Adrenal gland (tissue), 12 donors: ENCODE data around the gene C10orf90. TPM values are rescaled to one million over a fixed set of nuclear protein-coding genes. Genes with fewer than 3 reads are reported as not detected.

ENCODE experiments used
- DNase-seq, 7 donors: peaks; one replicate each; pipeline ENCODE4 v3.0.0-alpha.2; 2019 to 2020
- H3K27ac ChIP-seq, 5 donors: fragments of 200-600 bp; sonication (generic) in 4 of 5; 1 replicate in 3 of 5; 2 replicates in 2 of 5; pipeline versions ENCODE4 v1.5.1 to v1.8.0; 2016 to 2020; ENCODE audit warnings: mild to moderate bottlenecking in 1 of 5
- H3K27me3 ChIP-seq: fragments of 200-600 bp; 2 replicates; pipeline ENCODE4 v1.8.0; 2021
- H3K36me3 ChIP-seq, 2 donors: fragments of 200-600 bp; replicated peaks in 1 of 2; 1 replicate in 1 of 2; 2 replicates in 1 of 2; pipeline versions ENCODE4 v1.5.1 to v1.8.0; 2018 to 2022
- H3K4me1 ChIP-seq, 2 donors: fragments of 200-600 bp; replicated peaks in 1 of 2; 1 replicate in 1 of 2; 2 replicates in 1 of 2; pipeline versions ENCODE4 v1.5.1 to v1.8.0; 2018 to 2021
- H3K4me3 ChIP-seq, 4 donors: fragments of 200-600 bp; sonication (generic) in 3 of 4; one replicate each; pipeline ENCODE4 v1.5.1; 2016 to 2018
- H3K9me3 ChIP-seq, 3 donors: fragments of 200-600 bp; sonication (generic) in 1 of 3; replicated peaks in 1 of 3; 1 replicate in 2 of 3; 2 replicates in 1 of 3; pipeline versions ENCODE4 v1.5.1 to v1.8.0; 2016 to 2021
- CTCF ChIP-seq, 6 experiments: fragments of 450-650 bp in 4 of 6; fragments of 200-600 bp in 2 of 6; sonication (generic) in 1 of 6; IDR thresholded peaks; 1 replicate in 5 of 6; 2 replicates in 1 of 6; pipeline versions ENCODE4 v1.5.1 to v1.8.0; 2016 to 2021; ENCODE audit warnings: antibody characterized with exemption in 6 of 6, mild to moderate bottlenecking in 2 of 6, moderate library complexity in 1 of 6
- POLR2A ChIP-seq, 2 donors: fragments of 450-650 bp; IDR thresholded peaks; one replicate each; pipeline ENCODE4 v1.6.1; 2017; ENCODE audit warnings: antibody characterized with exemption in 2 of 2, mild to moderate bottlenecking in 2 of 2, moderate library complexity in 1 of 2
- WGBS, 4 donors: extraction: QIAGEN DNeasy Blood & Tissue Kit in 2 of 4; methylation state at CpG; one replicate each; pipeline versions ENCODE4 v1.1.5 to v1.1.7; 2013 to 2017; 5-methylcytosine and 5-hydroxymethylcytosine counted together
- intact Hi-C, 2 donors: fragments of 100-400 bp; cut with DNase I; formaldehyde crosslinking; loops; one replicate each; pipeline versions ENCODE4 v1.14.1 to v1.15.0; 2022 to 2023
- polyA plus RNA-seq, 3 donors: library from polyadenylated mRNA; stranded (reverse); fragments of 200-250 nt in 2 of 3; fragments of 350-450 nt in 1 of 3; fragmentation: Illumina TruSeq in 1 of 3; extraction: RNeasy Lipid Tissue Mini Kit (QIAGEN cat#74804) in 1 of 3; gene quantifications; one replicate each; pipeline ENCODE4 v1.2.3, GENCODE V29; 2013 to 2014
- total RNA-seq, 9 donors: library from RNA; depleted of rRNA in 4 of 9; stranded (reverse); fragments of >200 nt in 4 of 9; fragments of 120-200 nt in 1 of 9; fragmentation: NEBNext Ultra II Directional in 1 of 9; extraction: Animal tissue kit (Norgen Biotek cat#: 25700) in 1 of 9; gene quantifications; one replicate each; pipeline versions ENCODE4 v1.1.0 to v1.2.4, GENCODE V29; 2013 to 2023
- donor health status: healthy with polysubstance abuse.
- donor health status: Bipolar disorder and iron deficiency.
- donor health status: DM: yes; HTN: yes; CAD: no.
- donor health status: DM: no; HTN: no; CAD: no.
- donor health status: DM: no; HTN: no; CAD: no.
- donor health status: DM: yes; HTN: yes; CAD: no.

Gene C10orf90
- total and polyA plus RNA-seq, 12 donors = 0.10 to 0.18 TPM; not detected in 10

GRCh38 chr10:126397156-126397555 is 273.3 kb downstream of the C10orf90 start:
- intact Hi-C loops = no loop called here
- H3K4me1 ChIP-seq = no peaks in the 10 kb centered on the region
- TF ChIP-seq CTCF (IDR thresholded peaks at IDR 0.05) = no peak
- no peak for TF ChIP-seq POLR2A (IDR thresholded peaks at IDR 0.05)
- WGBS, 4 donors = 81 to 90% (median 89%) methylated on average over 3 of the region's 3 CpGs
- no peaks in the 10 kb centered on the region for H3K9me3 ChIP-seq
- H3K27ac ChIP-seq = no peak overlapping the region
- no peaks in the 10 kb centered on the region for H3K36me3 ChIP-seq
- no peaks in the 10 kb centered on the region for H3K27me3 ChIP-seq
- DNase-seq = no peak
- H3K4me3 ChIP-seq = no peak overlapping the region

- Histone ChIP-seq H3K4me1 (no peaks in the 10 kb centered on the region), H3K4me3 (no peak overlapping the region), H3K27ac (no peak overlapping the region), H3K9me3 (no peaks in the 10 kb centered on the region), H3K36me3 (no peaks in the 10 kb centered on the region), H3K27me3 (no peaks in the 10 kb centered on the region)
- DNase-seq = no peak
- TF ChIP-seq CTCF (IDR thresholded peaks at IDR 0.05) = no peak
- TF ChIP-seq POLR2A (IDR thresholded peaks at IDR 0.05) = no peak
- WGBS, 4 donors = 79 to 88% (median 84%) methylated on average over 2 of the region's 2 CpGs
- intact Hi-C loops = no loop called here
These were observed 275.5 kb downstream of the C10orf90 start for GRCh38 chr10:126394948-126395347.

- intact Hi-C loops = no loop called here
- Histone ChIP-seq H3K36me3 (no peaks in the 10 kb centered on the region), H3K27ac (no peak overlapping the region), H3K4me3 (no peak overlapping the region), H3K4me1 (peaks cover 0 to 3% of the 10 kb centered on the region in 2 donors), H3K9me3 (no peaks in the 10 kb centered on the region), H3K27me3 (no peaks in the 10 kb centered on the region)
- no peak for DNase-seq
- WGBS, 4 donors = 82 to 90% (median 85%) methylated on average over 4 of the region's 4 CpGs
- no peak for TF ChIP-seq POLR2A (IDR thresholded peaks at IDR 0.05)
- TF ChIP-seq CTCF (IDR thresholded peaks at IDR 0.05) = no peak
These were observed 277.4 kb downstream of the C10orf90 start for GRCh38 chr10:126393076-126393475.

GRCh38 chr10:126392469-126392868 is 278.0 kb downstream of the C10orf90 start:
- DNase-seq = no peak
- H3K9me3 ChIP-seq = no peaks in the 10 kb centered on the region
- 82 to 89% (median 84%) methylated on average over 8 of the region's 8 CpGs for WGBS, 4 donors
- no peak overlapping the region for H3K4me3 ChIP-seq
- peaks cover 5 to 8% of the 10 kb centered on the region in 2 donors for H3K4me1 ChIP-seq
- no peak overlapping the region for H3K27ac ChIP-seq
- intact Hi-C loops = no loop called here
- peaks cover 3% of the 10 kb centered on the region for H3K27me3 ChIP-seq
- TF ChIP-seq POLR2A (IDR thresholded peaks at IDR 0.05) = no peak
- TF ChIP-seq CTCF (IDR thresholded peaks at IDR 0.05) = no peak
- no peaks in the 10 kb centered on the region for H3K36me3 ChIP-seq
